Left lung (tissue), 10 donors: ENCODE measurements around the gene SERTAD1. TPM values are rescaled to one million over a fixed set of nuclear protein-coding genes. Genes with fewer than 3 reads are reported as not detected.

Source experiments
- ATAC-seq: fragments of 200-7000 bp; cut with Tn5 transposase; one replicate; pipeline ENCODE4 v1.9.1; 2020; ENCODE audit warnings: moderate library complexity
- DNase-seq, 4 donors: peaks; one replicate each; pipeline ENCODE4 v3.0.0-alpha.2; 2013 to 2020
- H3K27ac ChIP-seq, 2 donors: fragments of 200-600 bp; sonication (generic) in 1 of 2; one replicate each; pipeline versions ENCODE4 v1.5.0 to v1.8.0; 2020 to 2021
- H3K27me3 ChIP-seq, 2 donors: fragments of 200-600 bp; sonication (generic) in 1 of 2; one replicate each; pipeline versions ENCODE4 v1.5.0 to v1.8.0; 2020 to 2021
- H3K36me3 ChIP-seq, 2 donors: fragments of 200-600 bp; sonication (generic) in 1 of 2; one replicate each; pipeline versions ENCODE4 v1.5.0 to v1.8.0; 2020 to 2021
- H3K4me1 ChIP-seq, 2 donors: fragments of 200-600 bp; one replicate each; pipeline ENCODE4 v1.8.0; 2021
- H3K4me3 ChIP-seq, 2 donors: fragments of 200-600 bp; sonication (generic) in 1 of 2; one replicate each; pipeline versions ENCODE4 v1.5.0 to v1.8.0; 2020 to 2021; ENCODE audit warnings: mild to moderate bottlenecking in 1 of 2
- H3K9me3 ChIP-seq, 2 donors: fragments of 200-600 bp; sonication (generic) in 1 of 2; one replicate each; pipeline versions ENCODE4 v1.5.0 to v1.8.0; 2020 to 2021
- CTCF ChIP-seq, 2 donors: fragments of 200-600 bp; sonication (generic) in 1 of 2; IDR thresholded peaks; one replicate each; pipeline versions ENCODE4 v1.5.0 to v1.8.0; 2021; ENCODE audit warnings: antibody characterized with exemption in 2 of 2
- intact Hi-C, 2 donors: fragments of 100-400 bp; cut with DNase I; formaldehyde crosslinking; loops; one replicate each; pipeline versions ENCODE4 v1.11.2 to v1.14.2; 2022
- polyA plus RNA-seq, 6 donors: library from polyadenylated mRNA; unstranded; fragments of 120-200 nt; gene quantifications; one replicate each; pipeline ENCODE4 v1.2.1, GENCODE V29; 2013; ENCODE audit not compliant: insufficient read length in 6 of 6
- total RNA-seq, 2 donors: library from RNA; stranded (reverse); fragmentation: NEBNext Ultra II Directional; extraction: Animal tissue kit (Norgen Biotek cat#: 25700); gene quantifications; one replicate each; pipeline ENCODE4 v1.2.1, GENCODE V29; 2021
- donor health status: DM: no; HTN: yes; CAD: no.
- donor health status: DM: no; HTN: no; CAD: no.

SERTAD1 gene
- total and polyA plus RNA-seq, 8 donors = 4.3 to 17.5 (median 6.9) TPM

DNA sequence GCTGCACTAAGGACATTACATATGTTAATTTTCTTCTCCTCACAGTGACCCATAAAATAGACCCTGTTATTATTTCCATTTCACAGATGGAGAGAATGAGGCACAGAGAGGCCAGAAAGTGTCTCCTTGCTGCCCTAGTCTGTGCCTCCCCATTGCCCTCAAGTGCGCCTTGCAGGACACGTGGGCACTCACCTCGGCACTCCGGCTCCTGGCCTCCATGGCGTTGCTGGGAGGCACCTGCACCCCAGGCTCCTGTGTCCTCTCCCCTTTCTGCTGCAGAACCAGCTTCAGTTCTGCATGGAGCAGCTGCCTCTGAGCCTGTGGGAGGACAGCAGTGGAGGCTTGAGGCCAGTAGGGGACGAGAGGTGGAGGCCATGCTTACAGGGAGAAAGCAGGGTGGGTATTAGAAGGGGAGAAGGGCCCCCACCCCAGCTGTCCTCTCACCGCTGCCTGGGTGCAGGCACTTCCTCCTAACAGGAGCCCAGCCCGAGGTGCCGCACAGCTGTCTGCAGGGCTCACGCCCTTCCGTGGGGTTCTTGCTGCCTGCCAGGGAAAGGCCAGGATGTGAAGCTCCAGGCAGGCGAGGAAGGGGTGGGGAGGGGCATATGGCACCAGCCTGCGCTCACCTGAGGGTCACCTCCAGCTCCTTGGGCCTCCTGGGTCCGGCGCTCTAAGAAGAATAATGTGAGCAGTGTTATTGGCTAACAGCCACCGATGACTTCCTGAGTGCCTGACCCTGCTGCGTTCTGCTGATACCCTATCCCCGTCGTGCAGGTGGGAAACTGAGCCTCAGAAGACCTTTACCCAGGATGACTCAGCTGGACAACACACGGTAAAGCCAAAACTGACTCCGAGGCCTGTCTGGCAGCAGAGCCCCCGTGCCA is 17.8 kb downstream of the SERTAD1 start:
- ATAC-seq = no peak
- Histone ChIP-seq H3K27ac (peak overlapping the region in 1 of 2 donors; percentile 18), H3K4me3 (no peak overlapping the region), H3K36me3 (no peaks in the 10 kb centered on the region), H3K27me3 (no peaks in the 10 kb centered on the region), H3K9me3 (no peaks in the 10 kb centered on the region), H3K4me1 (peaks cover 3 to 33% of the 10 kb centered on the region in 2 donors)
- peak in 1 of 4 donors; percentile 81 for DNase-seq
- intact Hi-C loops = no loop called here
- TF ChIP-seq CTCF (IDR thresholded peaks at IDR 0.05) = no peak

- H3K27ac ChIP-seq = peak overlapping the region; percentile 80 to 89
- no peak for TF ChIP-seq CTCF (IDR thresholded peaks at IDR 0.05)
- DNase-seq = peak in 3 of 4 donors; percentile 89 to 97 (median 94)
- H3K4me3 ChIP-seq = peak overlapping the region; percentile 66 to 69
- peaks cover 3 to 33% of the 10 kb centered on the region in 2 donors for H3K4me1 ChIP-seq
- no peaks in the 10 kb centered on the region for H3K27me3 ChIP-seq
- intact Hi-C loops = no loop called here
- peak; percentile 94 for ATAC-seq
- H3K36me3 ChIP-seq = peaks cover 0 to 2% of the 10 kb centered on the region in 2 donors
- no peaks in the 10 kb centered on the region for H3K9me3 ChIP-seq
Observed at GRCh38 chr19:40403262-40403984, 22.4 kb downstream of the SERTAD1 start.

DNA sequence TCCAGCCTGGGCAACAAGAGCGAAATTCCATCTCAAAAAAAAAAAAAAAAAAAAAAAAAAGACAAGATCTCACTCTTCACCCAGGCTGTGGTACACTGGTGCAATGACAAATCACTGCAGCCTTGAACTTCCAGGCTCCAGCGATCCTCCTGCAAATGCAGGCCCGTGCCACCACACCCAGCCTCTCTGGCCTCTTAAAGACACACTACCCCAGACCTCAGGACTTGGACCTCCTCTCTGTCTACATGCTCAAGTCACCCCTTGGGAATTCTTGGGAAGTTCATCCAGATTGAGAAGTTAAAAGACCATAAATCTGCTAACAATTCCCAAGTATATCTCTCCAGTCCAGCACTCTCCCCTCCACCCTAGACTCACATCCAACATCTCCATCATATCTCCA is 25.2 kb downstream of the SERTAD1 start:
- Histone ChIP-seq H3K27me3 (no peaks in the 10 kb centered on the region), H3K27ac (no peak overlapping the region), H3K4me1 (peaks cover 3 to 29% of the 10 kb centered on the region in 2 donors), H3K4me3 (no peak overlapping the region), H3K9me3 (no peaks in the 10 kb centered on the region), H3K36me3 (peaks cover 0 to 21% of the 10 kb centered on the region in 2 donors)
- DNase-seq (no peak), ATAC-seq (no peak)
- intact Hi-C loops = no loop called here
- TF ChIP-seq CTCF (IDR thresholded peaks at IDR 0.05) = no peak

DNA sequence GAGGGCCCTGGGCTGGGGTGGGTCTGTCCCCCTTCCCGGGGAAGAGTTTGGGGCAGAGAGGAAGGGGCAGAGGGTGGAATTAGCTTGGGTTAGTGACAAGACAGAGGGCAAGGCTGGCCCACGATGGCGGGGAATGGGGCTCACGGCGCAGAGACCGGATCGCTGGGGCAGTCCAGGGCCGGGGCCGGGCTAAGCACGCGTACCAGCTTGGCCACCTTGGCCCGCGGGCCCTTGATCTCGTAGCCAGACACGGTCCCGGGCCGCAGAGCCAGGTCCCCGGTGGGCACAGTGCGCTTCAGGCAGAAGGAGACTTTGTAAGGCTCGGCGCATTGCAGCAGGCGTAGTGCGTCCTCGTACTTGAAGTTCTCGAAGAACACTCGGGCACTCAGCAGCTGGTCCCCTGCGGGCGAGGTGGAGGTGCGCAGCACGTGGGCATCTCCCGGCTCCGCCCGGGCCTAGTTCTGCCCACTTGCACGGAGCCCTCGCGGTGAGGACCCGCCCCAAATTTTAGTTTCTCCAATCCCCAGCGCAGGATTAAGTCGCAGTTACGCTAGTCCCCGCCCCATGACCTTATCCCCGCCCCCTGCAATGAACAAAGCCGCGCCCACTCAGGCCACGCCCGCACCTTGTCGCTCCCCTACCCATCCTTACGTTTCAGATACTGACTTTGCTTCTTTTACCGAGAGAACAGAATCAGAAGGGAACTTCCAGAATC is 27.2 kb downstream of the SERTAD1 start:
- no peak overlapping the region for H3K27ac ChIP-seq
- H3K27me3 ChIP-seq = no peaks in the 10 kb centered on the region
- H3K36me3 ChIP-seq = peaks cover 0 to 21% of the 10 kb centered on the region in 2 donors
- DNase-seq (peak in 3 of 4 donors; percentile 74 to 83 (median 76)), ATAC-seq (peak; percentile 80)
- no peak overlapping the region for H3K4me3 ChIP-seq
- H3K4me1 ChIP-seq = peaks cover 3 to 15% of the 10 kb centered on the region in 2 donors
- TF ChIP-seq CTCF (IDR thresholded peaks at IDR 0.05) = no peak
- H3K9me3 ChIP-seq = no peaks in the 10 kb centered on the region
- intact Hi-C loops = no loop called here
